TTC549 (cell line): ENCODE data around the gene TPSAB1.
"Not testable (repeated sequence)": the region's sequence is repeated elsewhere in the genome, so short reads cannot be mapped to it uniquely, and the experiment has no call there.

Experiments
- FAIRE-seq: peaks from 2 replicates; lab custom pipeline; 2012; peaks lifted over from hg19 to GRCh38; lab: Jason Lieb, UNC

TPSAB1 gene

DNA sequence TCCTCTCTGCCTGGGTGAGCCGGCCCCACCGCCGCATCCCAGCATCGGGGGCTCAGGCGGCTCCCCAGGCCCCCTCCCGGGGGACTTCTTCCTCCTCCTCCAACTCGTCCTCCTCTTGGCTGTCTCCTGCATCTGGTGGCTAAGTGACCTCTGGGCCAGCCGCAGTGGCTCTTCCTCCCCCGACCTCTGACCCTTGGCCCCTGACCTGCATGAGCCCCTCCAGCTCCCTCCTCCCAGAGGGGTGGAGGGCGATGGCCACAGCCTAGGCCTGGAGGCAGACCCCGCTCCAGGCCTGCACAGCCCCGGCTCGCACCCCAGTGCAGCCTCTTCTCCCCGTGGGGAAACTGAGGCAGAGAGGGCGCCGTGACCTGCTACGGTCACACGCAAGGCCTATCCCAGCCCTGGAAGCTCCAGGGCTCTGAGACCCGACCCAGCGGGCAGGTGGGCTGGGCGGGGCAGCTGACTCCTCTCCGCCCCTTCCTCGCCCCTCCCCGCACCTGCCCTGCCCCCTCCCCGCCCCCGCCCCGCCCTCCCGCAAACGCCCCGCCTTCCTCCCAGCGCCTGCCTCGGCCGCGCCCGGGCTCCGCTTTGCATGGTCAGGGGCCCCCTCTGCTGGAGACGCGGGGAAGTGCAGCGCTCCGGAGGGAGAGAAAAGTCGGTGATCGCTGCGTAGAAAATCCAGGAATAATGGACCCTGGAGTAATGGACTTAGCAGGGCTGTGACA lies 8.7 kb downstream of the TPSAB1 start:
- not testable (repeated sequence) for FAIRE-seq

DNA sequence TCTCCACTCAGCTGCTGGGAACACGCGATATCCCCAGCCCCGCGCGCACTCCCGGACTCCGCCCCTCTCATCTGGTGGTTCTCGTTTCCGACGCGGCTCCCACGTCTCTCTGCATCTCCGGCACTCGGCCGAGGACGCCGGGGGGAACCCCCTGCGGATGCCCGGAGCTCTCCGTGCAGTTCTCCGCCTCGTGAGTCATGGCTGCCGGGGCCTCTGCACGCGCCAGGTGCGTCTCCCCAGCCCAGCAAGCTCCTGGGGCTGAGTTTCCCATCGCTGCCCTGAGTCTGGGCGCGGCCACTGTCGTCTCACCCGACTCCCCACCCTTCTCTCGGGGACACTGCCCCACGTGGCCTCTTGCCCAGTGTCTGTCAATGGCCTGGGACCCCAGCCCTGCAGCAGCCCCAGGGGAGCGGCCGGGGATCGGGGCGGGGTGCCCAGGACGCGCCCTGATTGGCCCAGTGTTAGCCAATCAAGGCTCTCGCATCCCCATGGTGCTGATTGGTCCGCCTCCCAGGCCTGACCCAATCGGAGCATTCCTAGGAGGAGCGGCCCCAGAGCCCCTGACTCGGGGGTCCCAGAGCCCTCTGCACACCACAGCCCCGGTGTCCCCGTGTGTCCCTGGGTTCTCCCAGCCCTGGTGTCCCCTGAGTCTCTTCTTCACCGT lies 13.3 kb downstream of the TPSAB1 start:
- FAIRE-seq, result not testable (repeated sequence)

DNA sequence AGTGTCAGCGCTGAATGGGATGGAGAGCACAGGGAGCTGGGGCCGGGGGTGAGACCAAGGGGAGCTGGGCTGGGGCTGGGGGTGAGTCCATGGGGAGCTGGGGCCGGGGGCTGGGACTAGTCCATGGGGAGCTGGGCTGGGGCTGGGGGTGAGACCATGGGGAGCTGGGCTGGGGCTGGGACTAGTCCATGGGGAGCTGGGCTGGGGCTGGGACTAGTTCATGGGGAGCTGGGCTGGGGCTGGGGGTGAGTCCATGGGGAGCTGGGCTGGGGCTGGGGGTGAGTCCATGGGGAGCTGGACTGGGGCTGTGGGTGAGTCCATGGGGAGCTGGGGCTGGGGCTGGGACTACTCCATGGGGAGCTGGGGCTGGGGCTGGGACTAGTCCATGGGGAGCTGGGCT lies 14.3 kb downstream of the TPSAB1 start:
- FAIRE-seq, result not testable (repeated sequence)

DNA sequence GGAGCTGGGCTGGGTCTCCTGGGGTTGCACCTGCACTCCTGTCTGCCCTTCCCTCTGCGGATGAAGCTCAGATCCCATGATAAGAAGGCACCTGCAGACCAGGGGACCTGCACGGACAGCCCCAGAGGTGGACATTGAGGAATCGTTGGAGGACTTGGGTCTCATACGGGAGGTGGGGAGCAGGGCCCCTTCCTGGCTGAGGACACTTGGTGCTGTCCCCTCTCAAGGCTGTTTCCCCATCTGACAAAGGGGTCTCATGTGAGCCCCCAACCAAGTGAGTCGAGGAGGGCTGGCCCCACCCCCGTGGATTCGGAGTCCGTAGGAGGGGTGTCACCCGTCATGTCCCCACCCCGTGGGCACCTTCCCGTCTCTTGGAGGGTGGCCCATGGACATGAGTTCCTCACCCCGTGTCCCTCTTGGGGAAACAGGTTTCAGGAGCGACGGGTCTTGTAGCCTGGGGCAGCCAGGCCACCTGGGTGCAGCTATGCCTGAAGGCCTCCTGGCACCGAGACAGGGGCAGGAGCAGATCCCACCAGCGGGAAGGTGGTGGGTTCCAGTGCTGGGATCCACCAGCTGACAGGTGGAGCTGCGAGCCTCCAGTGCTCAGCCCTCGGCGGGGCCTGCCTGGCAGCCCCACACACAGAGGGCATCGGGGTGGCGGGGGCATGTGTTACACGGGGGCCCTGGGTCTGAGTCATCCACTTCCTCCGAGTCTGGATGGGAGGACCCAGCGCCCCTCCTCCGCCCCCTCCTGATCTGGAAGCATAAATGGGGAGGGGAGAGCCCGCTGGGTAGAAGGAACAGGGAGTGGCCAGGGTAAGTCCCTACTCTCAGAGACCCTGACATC lies 15.0 kb downstream of the TPSAB1 start, which contains the start of gene TPSD1:
Gene TPSD1 (plus strand): TSS at position 794 of the 847 bp plus-strand sequence. CDS start 212 bp downstream, outside the sequence.
- not testable (repeated sequence) for FAIRE-seq

DNA sequence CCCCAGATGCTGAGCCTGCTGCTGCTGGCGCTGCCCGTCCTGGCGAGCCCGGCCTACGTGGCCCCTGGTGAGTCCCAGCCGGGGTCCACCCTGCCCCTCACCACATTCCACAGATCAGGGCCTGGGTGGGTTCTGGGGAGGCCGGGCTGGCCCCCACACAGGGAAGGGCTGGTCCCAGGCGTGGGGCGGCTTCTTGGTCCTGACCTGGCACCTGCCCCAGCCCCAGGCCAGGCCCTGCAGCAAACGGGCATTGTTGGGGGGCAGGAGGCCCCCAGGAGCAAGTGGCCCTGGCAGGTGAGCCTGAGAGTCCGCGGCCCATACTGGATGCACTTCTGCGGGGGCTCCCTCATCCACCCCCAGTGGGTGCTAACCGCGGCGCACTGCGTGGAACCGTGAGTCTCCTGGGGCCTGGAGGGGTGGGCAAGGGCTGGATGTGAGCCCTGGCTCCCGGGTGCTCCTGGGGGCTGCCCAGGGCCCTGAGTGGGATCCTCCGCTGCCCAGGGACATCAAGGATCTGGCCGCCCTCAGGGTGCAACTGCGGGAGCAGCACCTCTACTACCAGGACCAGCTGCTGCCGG lies 15.9 kb downstream of the TPSAB1 start:
- not testable (repeated sequence) for FAIRE-seq

DNA sequence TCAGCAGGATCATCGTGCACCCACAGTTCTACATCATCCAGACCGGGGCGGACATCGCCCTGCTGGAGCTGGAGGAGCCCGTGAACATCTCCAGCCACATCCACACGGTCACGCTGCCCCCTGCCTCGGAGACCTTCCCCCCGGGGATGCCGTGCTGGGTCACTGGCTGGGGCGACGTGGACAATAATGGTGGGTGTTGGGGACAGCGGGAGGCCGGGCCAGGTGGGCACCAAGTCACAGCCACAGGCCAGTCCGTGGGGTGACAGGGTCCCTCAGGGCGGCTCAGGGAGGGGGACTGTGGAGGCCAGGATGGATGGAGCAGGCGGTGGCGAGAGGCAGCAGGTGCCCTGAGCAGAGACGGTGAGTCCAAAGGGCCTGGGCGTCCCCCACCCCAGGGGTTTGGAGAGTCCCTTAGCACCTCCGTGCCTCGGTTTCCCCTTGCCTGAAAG lies 16.4 kb downstream of the TPSAB1 start:
- no peak for FAIRE-seq

DNA sequence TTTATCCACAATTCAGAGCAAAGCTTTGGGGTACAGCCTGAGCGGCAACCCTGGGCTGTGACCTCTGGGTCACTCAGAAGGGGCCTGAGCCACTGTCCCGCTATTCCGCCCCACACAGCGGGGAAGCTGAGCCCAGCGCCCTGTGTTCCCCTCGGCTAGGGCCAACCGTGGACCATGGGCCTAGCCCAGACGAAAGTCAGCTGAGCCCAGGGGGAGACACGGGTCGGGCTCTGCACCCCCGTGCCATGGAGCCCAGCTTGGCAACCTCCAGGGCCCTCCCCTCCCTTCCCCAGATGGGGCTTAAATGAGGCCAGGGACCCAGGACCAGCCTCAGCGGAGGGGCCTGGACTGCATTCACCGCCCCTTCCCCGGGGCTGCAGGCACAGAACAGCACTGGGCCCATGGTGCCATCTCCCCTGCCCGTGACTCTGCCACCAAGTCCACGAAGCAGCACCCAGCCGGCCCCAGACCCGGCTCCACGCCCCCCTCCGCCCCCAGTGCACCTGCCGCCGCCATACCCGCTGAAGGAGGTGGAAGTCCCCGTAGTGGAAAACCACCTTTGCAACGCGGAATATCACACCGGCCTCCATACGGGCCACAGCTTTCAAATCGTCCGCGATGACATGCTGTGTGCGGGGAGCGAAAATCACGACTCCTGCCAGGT lies 17.2 kb downstream of the TPSAB1 start:
- FAIRE-seq, result no peak

DNA sequence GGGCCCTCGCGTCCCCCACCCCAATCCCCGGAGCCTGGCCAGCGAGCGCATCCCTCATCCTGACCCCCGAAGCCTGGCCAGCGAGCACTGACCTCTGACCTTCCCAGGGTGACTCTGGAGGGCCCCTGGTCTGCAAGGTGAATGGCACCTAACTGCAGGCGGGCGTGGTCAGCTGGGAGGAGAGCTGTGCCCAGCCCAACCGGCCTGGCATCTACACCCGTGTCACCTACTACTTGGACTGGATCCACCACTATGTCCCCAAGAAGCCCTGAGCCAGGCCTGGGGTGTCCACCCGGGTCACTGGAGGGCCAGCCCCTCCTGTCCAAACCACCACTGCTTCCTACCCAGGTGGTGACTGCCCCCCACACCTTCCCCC lies 17.7 kb downstream of the TPSAB1 start:
- no peak for FAIRE-seq

DNA sequence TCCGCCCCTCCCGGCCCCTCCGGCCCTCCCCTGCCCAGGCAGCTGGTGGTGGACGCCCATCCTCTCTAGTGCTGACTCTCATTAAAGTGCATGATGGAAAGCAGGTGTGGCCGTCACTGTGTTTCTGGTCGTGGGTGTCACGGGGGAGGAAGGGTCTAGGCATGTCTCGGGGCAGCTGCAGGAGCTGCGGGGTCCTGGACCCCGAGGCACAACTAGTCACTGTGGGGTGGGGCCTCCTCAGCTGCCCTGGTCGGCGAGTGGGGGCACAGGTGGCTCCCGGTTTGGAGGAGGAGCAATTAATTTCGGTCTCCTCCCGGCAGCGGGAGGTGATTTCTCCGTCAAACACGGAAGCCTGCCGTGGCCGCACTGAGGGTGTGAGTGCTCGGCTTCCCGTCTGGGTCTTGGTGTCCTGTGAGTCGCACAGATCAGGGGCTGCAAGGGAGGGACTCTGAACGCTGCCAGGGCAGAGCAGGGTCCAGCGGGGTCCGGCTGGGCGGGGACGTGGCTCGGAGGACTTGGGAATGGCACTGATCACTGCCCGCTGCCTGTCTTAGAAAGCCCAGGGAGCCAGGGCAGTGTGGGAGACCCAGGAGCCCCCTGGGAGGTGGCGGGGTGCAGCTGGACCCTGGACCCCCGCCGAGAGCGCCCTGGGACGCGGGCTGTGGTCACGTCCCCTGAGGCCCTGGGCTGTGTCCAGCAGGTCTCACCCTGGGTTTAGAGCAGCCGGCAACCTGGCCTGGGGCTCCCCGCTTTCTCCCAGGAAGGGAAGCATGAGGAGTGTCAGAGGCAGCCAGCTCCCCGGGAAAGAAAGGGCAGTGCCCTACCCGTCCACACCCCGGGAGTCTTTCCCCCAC lies 18.6 kb downstream of the TPSAB1 start:
- FAIRE-seq, result no peak

DNA sequence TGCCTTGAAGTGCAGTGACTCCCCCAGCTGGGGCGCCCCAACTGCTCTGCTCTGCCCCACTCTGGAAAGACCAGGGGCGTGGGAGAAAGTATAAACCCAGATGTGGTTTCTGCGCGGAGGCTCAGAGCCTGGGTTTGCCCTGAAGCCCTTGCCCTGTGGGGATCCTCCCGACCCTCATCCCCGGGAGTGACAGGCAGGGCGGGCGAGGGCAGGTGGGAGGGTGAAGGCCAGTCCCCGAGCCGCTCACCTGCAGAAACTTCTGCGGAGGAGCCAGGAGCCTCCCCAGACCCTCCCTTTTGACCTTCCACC lies 19.2 kb downstream of the TPSAB1 start:
- FAIRE-seq, result no peak

DNA sequence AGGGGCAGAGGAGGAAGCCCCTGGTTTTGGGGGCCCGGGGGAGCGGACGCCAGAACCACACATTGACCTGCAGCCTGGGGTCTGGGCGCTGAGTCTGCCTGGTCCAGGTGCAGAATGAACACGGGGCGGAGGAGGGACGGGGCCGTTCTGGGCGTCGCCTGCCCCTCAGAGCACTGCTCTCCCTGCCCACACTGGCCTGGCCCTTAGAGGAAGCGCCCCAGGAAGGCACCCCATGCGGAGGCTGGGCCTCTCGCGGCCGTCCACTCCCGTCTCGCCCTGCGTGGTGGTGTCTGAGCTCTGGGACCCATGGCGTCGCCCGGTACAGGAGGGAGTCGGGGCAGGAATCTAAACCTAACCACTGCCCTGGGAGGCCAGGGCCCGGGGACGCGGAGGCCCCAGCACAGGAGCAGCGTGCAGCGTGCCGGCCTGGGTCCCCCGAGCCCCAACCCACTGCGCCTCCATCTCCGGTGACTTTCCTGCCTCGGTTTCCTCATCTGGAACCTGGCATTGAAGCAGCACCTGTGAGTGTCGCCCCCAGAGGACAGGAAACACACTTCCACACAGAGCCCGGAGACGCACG lies 19.7 kb downstream of the TPSAB1 start:
- FAIRE-seq, result no peak

DNA sequence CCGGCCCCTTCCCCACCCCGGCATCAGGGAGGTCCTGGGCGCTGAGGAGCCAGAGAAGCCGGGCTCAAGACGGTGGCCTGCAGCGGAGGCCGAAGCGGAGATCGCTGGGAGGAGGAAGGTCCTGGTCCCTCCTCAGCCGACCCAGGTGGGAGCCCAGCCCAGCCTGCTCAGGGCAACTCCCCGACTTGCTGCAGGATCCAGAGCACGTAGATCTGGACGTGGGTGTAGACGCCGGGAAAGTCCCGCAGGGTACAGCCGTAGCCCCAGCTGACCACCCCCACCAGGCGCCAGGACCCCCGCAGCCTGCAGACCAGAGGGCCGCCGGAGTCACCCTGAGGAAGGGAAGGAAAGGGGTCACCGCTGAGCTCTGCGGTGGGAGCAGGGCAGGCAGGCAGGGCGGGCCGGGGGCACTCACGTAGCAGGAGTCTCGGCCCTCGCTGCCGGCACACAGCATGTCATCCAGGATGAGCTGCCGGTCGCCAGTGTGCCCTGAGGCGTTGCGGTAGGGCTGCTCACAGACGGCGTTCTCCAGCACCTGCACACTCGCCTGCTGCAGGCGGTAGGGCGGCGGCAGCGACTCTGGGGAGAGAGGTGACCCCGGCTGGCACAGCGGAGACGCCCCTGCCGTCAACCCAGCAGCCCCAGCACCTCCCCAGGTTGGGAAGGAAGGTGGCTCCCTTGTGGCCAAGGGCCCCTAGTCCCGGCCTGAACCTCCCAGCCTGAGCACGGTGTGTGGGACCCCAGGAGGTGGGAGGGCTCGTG lies 20.8 kb downstream of the TPSAB1 start:
- FAIRE-seq, result no peak

DNA sequence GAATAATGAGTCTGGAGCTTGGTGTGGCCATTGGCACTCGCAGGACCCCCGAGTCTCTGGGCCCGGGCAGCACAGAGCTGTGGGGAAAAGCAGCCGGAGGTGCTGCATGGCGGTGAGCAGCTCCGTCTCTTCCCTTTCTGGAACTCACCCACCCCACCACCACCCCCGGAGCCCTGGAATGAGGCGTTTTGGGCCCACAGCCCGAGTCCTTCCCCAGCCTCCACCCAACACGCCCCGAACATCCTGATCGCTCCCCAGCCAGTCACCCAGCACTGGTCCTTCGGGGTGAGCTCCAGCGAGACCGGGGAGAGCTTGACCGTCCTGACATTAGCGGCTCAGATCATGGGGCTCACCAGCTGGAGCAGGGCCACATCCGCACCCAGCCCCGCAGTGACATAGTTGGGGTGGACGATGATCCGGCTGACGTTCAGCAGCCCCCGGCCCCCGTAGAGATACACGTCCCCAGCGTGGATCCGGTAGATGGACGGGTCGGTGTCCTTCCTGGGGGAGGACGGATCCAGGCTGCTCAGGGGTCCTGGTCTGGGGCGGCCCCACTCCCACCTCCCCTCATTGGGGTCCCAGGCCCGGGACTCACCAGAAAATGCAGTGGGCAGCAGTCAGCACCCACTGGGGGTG lies 21.8 kb downstream of the TPSAB1 start:
- no peak for FAIRE-seq

DNA sequence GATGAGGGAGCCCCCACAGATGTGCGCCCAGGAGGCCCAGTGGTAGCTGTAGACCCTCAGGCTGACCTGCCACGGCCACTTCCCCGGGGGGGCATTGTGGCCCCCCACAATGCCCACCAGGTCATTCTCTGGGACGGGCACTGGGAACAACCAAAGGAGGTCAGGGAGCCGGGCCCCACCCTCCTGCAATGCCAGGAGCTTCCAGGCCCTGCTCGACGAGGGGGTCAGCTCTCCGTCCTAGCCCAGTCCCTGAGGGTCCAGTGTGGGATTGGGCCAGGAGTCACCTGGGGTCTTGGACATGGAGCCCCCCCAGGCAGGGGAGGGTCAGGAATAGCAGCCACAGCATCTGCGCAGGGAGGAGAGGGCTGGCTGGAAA lies 22.3 kb downstream of the TPSAB1 start:
- FAIRE-seq, result no peak

DNA sequence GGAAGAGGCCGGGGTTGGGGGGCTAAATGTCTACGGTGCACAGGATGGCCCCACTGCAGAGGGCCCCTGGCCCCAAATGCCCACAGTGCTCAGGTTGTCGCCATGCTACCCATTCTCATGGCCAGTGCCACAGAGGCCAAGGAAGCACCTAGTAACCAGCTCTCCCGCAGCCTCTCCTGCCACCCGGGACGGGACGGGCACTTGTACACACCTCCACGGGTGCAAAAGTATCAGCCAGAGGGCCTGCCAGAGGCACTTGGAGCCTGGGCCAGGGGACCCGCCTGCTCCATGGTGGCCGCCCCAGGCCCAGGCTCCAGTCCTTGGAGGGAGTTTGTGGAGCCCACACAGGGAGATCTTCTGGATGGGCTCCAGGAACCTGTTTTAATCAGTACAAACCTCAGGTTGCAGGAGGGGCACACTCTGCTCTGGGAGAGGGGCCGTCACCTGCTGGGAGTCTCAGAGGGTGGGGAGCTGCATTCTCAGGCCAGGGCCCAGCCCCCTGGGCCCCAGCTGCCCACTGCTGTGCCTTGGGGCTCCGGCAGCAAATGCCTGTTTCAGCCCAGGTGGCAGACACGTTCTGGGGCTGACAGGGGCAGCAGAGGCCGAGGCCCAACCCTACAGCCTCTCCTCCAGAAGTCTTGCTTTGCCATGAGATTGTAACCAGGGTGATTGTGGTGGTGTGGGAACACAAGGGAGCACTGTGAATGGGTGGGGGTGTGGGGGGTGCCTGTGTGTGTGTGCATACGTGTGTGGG lies 23.3 kb downstream of the TPSAB1 start:
- no peak for FAIRE-seq

DNA sequence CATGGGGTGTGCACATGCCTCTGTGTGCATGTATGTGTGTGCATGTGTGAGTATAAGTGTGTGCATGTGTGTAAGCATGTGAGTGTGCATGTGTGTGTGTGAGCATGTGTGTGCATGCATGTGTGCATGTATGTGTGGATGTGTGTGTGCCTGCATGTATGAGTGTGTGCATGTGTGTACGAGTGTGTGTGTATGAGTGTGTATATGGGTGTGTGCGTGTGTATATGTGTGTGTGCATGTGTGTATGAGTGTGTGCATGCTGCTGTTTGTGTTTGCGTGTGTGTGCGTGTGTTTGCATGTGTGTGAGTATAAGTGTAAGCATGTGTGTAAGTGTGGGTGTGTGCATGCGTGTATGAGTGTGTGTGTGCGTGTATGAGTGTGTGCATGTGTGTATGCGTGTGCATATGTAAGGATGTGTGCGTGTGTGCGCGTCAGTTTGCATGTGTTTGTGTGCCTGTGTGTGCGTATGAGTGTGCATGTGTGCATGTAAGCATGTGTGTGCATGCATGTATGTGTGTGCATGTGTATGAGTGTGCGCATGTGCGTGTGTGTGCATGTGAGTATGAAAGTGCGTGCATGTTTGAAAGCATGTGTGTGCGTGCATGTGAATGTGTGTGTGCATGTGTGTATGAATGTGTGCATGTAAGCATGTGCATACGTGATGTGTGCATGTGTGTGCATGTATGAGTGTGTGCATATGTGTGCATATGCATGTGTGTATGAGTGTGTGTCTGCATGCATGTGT lies 24.0 kb downstream of the TPSAB1 start:
- no peak for FAIRE-seq

DNA sequence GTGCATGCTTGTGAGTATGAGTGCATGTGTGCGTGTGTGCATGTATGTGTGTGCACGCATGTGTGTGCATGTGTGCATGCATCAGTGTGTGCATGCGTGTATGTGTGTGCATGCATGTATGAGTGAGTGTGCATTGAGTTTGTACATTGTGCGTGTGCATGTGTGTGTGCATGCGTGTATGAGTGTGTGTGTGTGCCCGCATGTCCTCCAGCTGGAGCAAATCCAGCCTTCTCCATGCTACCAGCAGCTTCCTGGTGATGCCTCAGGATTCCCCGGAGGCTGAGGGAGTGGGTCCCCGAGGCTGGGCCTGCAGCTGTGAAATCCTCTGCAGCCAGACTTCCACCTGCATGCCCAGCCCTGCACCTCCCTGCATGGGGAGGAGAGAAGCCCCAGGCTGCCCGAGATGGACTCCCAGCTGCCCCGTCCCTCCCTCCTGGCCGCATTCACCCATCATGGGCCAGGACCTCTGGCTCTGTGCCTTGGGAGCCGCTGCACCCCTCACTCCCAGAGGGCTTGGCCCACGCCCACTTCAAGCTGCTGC lies 24.7 kb downstream of the TPSAB1 start:
- FAIRE-seq, result no peak

DNA sequence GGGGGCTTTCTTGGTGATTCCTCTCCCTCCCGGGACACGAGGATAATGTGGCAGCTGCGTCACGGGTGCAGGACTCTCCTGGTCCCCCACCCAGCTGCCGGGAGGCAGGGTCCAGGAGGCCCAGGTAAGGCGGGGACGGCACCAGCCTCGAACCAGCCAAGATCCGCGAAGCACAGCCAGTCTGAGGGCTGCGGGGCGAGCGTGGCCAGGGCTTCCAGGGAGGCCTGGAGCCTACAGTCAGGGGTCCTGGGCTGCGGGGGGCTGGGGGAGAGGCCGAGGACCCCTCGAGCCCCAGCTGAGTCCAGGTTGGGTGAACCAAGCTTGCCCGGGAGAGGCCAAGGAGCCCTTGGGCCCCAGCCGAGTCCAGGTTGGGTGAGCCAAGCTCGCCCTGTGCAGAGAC lies 25.3 kb downstream of the TPSAB1 start:
- FAIRE-seq, result no peak
